Neutrophil (primary cell): ENCODE results near the gene COLEC12.
A peak's percentile ranks its signal among the peaks of the same experiment; 100 is the strongest.

Experiments
- H3K27ac ChIP-seq: fragments of 200-600 bp; sonication (generic); 2 replicates; pipeline ENCODE4 v1.5.1; 2016; ENCODE audit warnings: mild to moderate bottlenecking, moderate library complexity
- H3K27me3 ChIP-seq: fragments of 200-600 bp; sonication (generic); 2 replicates; pipeline ENCODE4 v1.6.0; 2016; ENCODE audit warnings: mild to moderate bottlenecking
- H3K36me3 ChIP-seq: fragments of 200-600 bp; sonication (generic); 2 replicates; pipeline ENCODE4 v1.5.1; 2017
- H3K4me1 ChIP-seq, 2 experiments: fragments of 200-600 bp in 1 of 2; sonication (generic) in 1 of 2; 1 replicate in 1 of 2; 2 replicates in 1 of 2; pipeline versions ENCODE4 v1.5.1 to v1.6.1; 2013 to 2016; ENCODE audit warnings: low read depth in 1 of 2, low read length in 1 of 2, mild to moderate bottlenecking in 1 of 2, moderate library complexity in 1 of 2; ENCODE audit not compliant: control insufficient read depth in 1 of 2, insufficient read depth in 1 of 2
- H3K4me3 ChIP-seq, 2 experiments: fragments of 200-600 bp in 1 of 2; sonication (generic) in 1 of 2; 1 replicate in 1 of 2; 2 replicates in 1 of 2; pipeline ENCODE4 v1.5.1; 2013 to 2016; ENCODE audit warnings: low read depth in 1 of 2, low read length in 1 of 2, mild to moderate bottlenecking in 1 of 2, moderate library complexity in 1 of 2
- H3K9me3 ChIP-seq: fragments of 200-600 bp; sonication (generic); 2 replicates; pipeline ENCODE4 v1.5.1; 2016
- CTCF ChIP-seq: fragments of 200-600 bp; sonication (generic); IDR thresholded peaks from 2 replicates; pipeline ENCODE4 v1.5.1; 2016; ENCODE audit warnings: antibody characterized with exemption

Gene COLEC12

DNA sequence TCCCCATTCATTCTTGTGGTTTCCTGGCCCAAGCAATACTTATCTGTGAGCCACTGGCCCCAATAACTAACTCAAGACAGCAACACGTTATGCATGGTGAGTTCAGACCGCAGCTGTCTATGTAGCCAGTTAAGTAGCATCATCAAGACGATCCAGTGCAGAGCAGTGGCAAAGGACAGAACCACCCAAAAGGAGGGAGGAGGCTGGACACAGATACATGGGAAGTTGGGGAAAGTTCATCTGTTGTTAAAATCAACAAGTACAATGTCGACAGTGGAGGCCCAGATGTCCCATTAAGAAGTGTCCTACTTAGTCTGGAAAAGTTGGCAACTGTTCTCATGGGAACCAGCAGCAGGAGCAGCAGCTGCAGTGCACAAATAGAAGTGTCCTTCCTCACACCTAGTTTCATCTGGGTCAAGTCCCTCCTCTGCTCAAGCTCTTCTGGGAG lies 125.8 kb downstream of the COLEC12 start:
- no peaks in the 10 kb centered on the region for H3K27me3 ChIP-seq
- peaks cover 34 to 60% of the 10 kb centered on the region in 2 experiments for H3K4me1 ChIP-seq
- TF ChIP-seq CTCF = no peak
- no peak overlapping the region for H3K4me3 ChIP-seq
- H3K9me3 ChIP-seq = no peaks in the 10 kb centered on the region
- no peaks in the 10 kb centered on the region for H3K36me3 ChIP-seq
- H3K27ac ChIP-seq = peak overlapping the region; percentile 57

- no peaks in the 10 kb centered on the region for H3K9me3 ChIP-seq
- H3K4me1 ChIP-seq = peaks cover 24 to 50% of the 10 kb centered on the region in 2 experiments
- no peaks in the 10 kb centered on the region for H3K27me3 ChIP-seq
- H3K36me3 ChIP-seq = no peaks in the 10 kb centered on the region
- no peak overlapping the region for H3K27ac ChIP-seq
- TF ChIP-seq CTCF = no peak
- H3K4me3 ChIP-seq = no peak overlapping the region
Measured at GRCh38 chr18:373780-374179, 126.7 kb downstream of the COLEC12 start.

GRCh38 chr18:371609-371982 lies 128.9 kb downstream of the COLEC12 start:
- no peaks in the 10 kb centered on the region for H3K9me3 ChIP-seq
- no peak for TF ChIP-seq CTCF
- no peaks in the 10 kb centered on the region for H3K27me3 ChIP-seq
- no peak overlapping the region for H3K27ac ChIP-seq
- no peak overlapping the region for H3K4me3 ChIP-seq
- no peaks in the 10 kb centered on the region for H3K36me3 ChIP-seq
- H3K4me1 ChIP-seq = peaks cover 13 to 28% of the 10 kb centered on the region in 2 experiments

GRCh38 chr18:370751-371608 lies 129.5 kb downstream of the COLEC12 start:
- H3K4me3 ChIP-seq = no peak overlapping the region
- H3K36me3 ChIP-seq = no peaks in the 10 kb centered on the region
- TF ChIP-seq CTCF = no peak
- H3K9me3 ChIP-seq = no peaks in the 10 kb centered on the region
- peaks cover 13 to 22% of the 10 kb centered on the region in 2 experiments for H3K4me1 ChIP-seq
- H3K27me3 ChIP-seq = no peaks in the 10 kb centered on the region
- no peak overlapping the region for H3K27ac ChIP-seq

DNA sequence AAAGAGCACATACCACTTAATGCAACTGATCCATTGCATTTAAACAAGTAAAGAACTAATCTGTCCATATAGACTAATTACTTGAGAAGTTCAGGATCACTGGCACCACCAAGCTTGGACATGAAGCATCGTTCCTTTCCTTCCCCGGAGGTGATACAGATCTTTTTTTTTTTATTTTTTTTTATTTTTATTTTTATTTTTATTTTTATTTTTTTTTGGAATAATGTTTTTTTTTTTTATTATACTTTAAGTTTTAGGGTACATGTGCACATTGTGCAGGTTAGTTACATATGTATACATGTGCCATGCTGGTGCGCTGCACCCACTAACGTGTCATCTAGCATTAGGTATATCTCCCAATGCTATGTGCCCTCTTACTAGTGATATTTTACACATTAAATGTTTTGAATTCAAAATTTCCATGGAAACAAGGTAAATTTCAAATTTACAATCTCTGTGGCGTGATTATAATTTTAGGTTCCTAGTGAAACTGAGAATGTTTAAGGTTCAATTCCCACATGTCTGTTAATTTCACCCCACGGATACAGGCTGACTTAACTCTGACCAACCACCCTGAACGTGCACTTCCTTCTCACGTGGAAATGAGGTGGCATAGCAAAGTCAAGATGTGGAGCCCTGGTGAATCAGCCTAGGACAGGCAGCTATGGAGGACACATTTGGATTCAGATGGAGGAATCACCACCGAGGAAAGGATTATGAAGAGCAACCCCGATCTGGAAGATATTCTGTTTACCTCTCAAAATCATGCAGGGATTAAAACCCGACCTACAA lies 131.1 kb downstream of the COLEC12 start:
- Histone ChIP-seq H3K4me3 (no peak overlapping the region), H3K27me3 (no peaks in the 10 kb centered on the region), H3K9me3 (no peaks in the 10 kb centered on the region), H3K36me3 (no peaks in the 10 kb centered on the region), H3K27ac (no peak overlapping the region), H3K4me1 (peaks cover 5 to 7% of the 10 kb centered on the region in 2 experiments)
- TF ChIP-seq CTCF = no peak
